GM12801 (cell line): ENCODE data around the gene SCGN.

Experiments
- TF ChIP-seq, protein P1 (sequence below): IDR thresholded peaks from one replicate; pipeline ENCODE4 v1.5.1; 2011; ENCODE audit warnings: control low read depth; ENCODE audit not compliant: insufficient read length; ENCODE audit errors: extremely low read depth

Gene SCGN

DNA sequence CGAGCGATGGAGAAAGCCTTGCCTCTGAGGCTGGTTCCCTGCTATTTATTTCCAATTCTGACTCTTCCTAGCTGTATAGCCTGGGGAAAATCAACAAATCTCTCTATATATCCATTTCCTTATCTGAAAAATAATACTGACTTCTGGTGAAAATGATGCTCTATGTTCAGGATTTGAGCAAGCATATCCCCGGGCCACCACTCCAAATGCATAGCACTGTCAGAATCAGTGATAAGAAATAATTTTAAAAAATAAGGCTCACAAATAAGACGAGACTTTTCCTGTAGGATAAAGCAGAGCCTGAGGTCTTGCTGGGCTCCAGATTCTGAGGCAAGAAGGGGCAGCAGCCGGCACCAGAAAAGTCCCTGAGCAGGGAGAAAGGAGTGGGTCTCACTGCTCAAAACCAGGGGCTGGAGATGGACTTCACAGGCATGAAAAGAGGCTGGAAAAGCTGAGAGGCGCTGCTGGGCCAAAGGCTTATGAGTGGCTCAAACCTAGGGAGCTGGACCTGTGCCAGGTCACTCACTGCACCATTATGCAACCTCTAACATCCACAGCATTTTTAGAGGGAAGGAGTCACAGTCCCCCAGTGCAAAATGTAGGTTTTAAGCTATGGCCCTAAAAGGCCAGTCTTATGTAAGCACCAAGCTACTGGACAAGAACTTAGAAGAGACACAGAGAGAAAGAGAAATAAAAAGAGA is 54.4 kb downstream of the SCGN start:
- TF ChIP-seq, protein P1, sequence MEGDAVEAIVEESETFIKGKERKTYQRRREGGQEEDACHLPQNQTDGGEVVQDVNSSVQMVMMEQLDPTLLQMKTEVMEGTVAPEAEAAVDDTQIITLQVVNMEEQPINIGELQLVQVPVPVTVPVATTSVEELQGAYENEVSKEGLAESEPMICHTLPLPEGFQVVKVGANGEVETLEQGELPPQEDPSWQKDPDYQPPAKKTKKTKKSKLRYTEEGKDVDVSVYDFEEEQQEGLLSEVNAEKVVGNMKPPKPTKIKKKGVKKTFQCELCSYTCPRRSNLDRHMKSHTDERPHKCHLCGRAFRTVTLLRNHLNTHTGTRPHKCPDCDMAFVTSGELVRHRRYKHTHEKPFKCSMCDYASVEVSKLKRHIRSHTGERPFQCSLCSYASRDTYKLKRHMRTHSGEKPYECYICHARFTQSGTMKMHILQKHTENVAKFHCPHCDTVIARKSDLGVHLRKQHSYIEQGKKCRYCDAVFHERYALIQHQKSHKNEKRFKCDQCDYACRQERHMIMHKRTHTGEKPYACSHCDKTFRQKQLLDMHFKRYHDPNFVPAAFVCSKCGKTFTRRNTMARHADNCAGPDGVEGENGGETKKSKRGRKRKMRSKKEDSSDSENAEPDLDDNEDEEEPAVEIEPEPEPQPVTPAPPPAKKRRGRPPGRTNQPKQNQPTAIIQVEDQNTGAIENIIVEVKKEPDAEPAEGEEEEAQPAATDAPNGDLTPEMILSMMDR = no peak

DNA sequence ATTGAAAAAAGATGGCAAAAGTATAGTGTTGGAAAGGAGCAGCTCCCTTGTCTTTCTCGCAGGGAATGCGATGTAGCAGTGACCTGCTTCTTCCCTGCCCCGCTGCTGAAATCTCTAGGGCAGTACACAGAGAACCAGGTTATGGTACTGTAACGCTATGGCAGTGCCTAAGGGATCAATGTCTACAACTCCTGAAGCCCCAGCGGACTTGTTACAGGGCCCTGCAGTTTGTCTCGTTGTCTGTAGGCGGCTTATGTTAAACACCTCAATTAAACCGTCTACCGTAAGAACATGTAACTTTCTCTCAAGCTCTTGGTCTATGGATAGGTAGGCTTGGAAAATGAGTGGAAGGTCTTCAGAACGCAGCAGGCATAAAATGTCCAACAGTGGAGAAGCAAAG is 57.7 kb downstream of the SCGN start:
- TF ChIP-seq, protein P1 = no peak

DNA sequence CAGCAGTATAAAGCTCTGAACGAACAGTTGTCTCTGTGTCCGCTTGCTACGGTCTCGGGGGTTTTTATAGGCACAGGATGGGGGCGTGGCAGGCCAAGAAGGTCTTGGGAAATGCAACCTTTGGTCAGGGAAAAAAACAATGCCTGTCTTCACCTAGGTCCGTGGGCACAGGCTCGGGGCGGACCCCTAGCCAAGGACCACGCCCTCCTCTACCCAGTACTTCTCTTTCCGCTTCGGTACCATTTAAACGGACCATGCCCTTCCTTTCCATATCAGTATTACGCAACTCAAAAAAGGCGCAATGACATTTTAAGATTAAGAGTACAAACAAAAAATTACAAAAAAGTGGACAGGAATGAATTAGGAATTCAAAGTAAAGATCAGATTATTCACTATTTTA is 58.3 kb downstream of the SCGN start:
- TF ChIP-seq, protein P1 = no peak

DNA sequence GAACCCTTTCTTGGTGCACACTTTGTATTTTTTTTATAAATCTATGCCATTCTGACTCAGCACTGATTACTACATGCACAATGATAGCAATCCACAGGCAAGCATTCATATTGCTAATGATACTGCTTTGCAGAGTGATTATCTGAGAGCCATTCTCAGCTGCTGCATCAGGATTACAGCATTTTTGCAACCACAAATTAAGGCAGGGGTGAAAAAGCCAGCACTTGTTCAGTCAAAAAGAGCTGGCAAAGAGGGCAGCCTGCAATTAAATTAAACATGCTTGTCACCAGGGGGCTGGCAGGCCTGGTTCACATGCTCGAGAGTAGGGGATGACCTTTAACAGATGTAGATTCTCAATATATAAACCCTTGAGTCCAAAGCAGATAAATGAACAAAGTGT is 61.8 kb downstream of the SCGN start:
- TF ChIP-seq, protein P1 = no peak

DNA sequence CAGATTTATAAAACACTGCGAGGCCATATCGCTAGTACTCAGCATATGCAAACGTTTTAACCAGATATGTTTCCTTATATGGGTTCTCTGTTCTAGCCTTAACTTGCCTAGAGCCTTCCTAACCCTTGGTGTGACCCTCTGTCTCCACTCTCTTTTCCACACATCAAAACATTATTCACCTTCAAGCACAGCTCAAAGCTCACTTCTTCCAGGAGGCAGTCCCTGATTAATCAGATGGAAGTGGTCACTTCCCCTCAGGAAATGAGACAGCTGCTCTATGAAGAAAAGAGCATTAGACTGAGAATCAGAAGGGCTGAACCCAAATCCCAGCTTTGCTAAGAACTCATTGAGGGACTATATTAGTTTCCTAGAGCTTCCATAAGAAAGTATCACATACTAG is 62.8 kb downstream of the SCGN start:
- TF ChIP-seq, protein P1 = no peak

DNA sequence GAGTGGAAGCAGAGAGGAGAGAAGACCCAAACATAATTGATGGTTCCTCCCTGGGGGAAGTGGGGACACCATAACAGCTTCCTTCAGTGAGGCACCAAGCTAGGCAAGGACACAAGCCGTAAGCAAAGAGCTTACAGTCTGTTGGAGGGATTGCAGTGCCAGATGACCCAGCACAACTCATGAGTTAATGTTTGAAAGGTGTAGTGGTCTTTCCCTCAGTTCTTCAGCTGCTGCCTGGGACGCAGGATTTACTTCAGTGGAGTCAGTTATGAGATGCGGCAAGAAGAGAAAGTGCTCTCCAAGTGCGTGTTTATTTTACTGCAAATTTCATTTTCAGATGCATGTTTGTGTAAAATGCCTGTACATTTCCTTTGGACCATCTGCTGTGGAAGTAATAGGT is 63.8 kb downstream of the SCGN start:
- TF ChIP-seq, protein P1 = no peak

DNA sequence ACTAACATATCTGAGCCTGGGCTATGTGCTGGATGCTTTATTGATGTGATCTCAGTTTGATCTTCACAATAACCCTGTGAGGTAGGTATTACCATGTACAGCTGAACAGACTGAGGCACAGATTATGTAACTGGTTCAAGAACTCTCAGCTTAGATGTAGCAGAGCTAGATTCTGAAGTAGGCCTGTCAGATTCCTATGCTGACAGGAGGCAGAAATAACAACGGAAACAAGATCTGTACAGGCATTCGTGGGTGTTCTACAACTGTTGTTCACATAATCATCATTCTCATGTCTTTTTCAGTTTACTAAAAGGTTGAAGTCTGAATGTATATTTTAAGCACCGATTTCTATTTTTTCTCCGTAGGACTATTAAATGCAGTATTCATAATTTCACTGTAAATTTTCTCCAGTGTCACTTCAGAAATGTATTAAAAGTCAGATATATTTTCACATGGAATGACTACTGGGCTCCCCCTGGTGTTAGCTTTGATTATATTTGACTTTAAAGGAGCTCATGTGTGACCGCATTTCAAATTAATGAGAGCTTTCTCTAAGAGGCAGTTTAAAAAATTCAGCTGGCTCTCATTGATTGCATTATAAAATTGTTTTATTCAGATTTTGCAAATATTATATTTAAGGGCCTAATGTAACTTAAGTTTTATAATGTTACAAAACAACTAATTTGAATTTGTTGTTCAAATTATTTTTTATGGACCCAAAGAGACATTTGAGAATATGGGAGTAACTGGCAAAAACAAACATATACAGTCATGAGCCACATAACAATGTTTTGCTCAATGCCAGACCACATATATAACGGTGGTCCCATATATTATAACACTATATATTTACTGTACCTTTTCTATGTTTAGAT is 66.1 kb downstream of the SCGN start:
- TF ChIP-seq, protein P1 = no peak
